ENCODE measurements around the gene PRR5L.

DNA sequence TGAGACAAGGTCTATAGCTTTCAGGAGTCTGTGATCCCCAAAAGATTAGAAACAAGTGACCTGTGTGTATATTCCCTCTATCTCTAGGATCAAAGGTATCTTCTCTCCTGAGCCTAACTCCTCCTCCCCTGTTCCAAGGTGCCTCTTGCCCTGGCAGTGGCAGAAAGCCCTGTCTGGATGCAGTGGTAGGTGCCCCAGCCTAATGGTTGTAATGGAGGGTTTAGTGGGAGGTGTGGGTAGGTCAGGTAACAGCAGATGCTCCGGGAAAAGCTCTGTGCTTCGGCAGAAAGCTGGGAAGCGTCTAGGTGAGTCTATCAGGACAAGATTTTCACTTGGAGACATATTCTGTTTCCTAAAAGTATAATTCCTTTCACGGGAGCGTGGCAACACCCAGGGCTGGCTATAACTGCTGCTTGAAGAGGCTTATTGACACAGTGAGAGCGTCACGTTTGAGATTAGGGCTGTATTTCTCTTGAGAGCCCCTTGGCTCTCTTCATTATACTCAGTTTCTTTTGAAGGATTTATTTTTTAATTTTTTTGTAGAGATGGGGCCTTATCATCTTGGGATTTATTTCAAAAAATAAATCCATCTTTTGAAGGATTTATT lies 49.5 kb downstream of the PRR5L start:
- TF ChIP-seq, protein P1, sequence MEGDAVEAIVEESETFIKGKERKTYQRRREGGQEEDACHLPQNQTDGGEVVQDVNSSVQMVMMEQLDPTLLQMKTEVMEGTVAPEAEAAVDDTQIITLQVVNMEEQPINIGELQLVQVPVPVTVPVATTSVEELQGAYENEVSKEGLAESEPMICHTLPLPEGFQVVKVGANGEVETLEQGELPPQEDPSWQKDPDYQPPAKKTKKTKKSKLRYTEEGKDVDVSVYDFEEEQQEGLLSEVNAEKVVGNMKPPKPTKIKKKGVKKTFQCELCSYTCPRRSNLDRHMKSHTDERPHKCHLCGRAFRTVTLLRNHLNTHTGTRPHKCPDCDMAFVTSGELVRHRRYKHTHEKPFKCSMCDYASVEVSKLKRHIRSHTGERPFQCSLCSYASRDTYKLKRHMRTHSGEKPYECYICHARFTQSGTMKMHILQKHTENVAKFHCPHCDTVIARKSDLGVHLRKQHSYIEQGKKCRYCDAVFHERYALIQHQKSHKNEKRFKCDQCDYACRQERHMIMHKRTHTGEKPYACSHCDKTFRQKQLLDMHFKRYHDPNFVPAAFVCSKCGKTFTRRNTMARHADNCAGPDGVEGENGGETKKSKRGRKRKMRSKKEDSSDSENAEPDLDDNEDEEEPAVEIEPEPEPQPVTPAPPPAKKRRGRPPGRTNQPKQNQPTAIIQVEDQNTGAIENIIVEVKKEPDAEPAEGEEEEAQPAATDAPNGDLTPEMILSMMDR (IDR thresholded peaks at IDR 0.05): no peak
- no peak for TF ChIP-seq POLR2A (IDR thresholded peaks at IDR 0.05)
